NCI-H2029 (cell line): ENCODE results near the gene PLXNA1.

Experiments
- DNase-seq: peaks from one replicate; lab custom pipeline; 2025; lab: John Stamatoyannopoulos, UW

PLXNA1 gene

GRCh38 chr3:127018306-127018828 lies 35.5 kb downstream of the PLXNA1 start:
- DNase-seq, result no peak

GRCh38 chr3:127019449-127019848 lies 36.5 kb downstream of the PLXNA1 start:
- no peak for DNase-seq

- no peak for DNase-seq
These were observed 37.6 kb downstream of the PLXNA1 start for GRCh38 chr3:127020543-127020942.

DNA sequence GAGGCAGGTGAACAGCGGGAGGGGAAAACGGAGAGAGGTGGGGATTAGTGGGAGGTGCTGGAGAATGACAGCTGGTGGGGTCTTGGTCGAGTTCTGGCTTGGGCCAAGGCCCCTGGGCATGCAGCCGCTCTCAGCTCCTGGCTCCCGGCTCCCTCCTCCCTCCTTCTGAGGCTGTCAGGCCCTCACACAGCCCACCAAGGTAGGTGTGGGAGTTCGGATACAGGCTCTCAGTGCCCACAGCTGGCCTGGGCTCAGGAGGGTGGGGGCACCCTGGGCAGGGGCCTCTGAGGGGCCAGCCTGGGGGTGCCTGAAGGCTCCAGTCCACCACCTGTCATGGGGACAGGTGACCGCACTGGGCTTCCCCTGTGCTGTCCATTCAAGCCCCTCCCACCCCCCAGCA lies 39.9 kb downstream of the PLXNA1 start:
- DNase-seq, result no peak

GRCh38 chr3:127025456-127025855 lies 42.5 kb downstream of the PLXNA1 start:
- peak; percentile 18 for DNase-seq

DNA sequence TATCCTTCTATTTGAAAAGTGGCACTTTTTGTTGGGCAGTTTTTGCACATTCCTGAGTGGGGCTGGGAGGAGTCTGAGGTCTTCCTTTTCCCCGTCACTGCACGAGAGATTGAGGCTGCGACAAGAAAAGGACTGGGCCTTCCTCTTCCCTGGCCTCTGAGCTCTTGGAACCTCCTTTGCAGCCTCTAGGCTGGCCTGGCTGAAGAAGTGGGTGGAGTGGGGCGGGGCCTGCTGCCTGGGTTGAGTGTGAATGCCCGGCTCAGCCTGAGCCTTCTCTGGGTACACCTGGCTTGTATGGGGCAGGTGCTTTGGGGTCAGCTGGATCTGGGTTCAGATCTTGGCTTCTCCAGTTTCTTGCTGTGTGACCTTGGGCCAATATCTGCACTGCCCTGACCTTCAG lies 43.1 kb downstream of the PLXNA1 start:
- no peak for DNase-seq

- no peak for DNase-seq
These were observed 43.7 kb downstream of the PLXNA1 start for GRCh38 chr3:127026661-127027060.

GRCh38 chr3:127027061-127027735 lies 44.3 kb downstream of the PLXNA1 start:
- no peak for DNase-seq

DNA sequence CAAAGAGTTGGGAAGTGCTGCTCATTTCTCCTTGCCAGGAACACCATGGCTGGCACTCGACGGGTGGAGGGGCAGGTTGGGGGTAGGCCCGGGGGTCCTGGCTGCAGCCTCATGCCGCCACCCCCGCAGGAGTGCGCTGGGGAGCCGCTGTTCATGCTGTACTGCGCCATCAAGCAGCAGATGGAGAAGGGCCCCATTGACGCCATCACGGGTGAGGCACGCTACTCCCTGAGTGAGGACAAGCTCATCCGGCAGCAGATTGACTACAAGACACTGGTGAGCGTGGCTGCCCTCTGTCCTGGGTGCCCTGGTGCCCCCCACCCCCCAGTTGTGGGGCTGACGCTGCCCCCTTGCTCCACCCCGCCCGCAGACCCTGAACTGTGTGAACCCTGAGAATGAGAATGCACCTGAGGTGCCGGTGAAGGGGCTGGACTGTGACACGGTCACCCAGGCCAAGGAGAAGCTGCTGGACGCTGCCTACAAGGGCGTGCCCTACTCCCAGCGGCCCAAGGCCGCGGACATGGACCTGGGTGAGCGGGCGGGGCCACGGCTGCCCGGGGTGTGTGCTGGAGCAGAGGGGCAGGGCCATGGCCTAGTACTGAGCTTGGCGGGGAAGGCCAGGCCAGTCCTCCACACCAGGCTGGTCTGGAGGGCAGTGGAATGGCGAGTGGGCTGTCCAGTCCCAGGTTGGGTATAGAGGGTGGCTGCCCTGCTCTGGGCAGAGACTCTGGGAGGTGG lies 45.1 kb downstream of the PLXNA1 start:
- no peak for DNase-seq

DNA sequence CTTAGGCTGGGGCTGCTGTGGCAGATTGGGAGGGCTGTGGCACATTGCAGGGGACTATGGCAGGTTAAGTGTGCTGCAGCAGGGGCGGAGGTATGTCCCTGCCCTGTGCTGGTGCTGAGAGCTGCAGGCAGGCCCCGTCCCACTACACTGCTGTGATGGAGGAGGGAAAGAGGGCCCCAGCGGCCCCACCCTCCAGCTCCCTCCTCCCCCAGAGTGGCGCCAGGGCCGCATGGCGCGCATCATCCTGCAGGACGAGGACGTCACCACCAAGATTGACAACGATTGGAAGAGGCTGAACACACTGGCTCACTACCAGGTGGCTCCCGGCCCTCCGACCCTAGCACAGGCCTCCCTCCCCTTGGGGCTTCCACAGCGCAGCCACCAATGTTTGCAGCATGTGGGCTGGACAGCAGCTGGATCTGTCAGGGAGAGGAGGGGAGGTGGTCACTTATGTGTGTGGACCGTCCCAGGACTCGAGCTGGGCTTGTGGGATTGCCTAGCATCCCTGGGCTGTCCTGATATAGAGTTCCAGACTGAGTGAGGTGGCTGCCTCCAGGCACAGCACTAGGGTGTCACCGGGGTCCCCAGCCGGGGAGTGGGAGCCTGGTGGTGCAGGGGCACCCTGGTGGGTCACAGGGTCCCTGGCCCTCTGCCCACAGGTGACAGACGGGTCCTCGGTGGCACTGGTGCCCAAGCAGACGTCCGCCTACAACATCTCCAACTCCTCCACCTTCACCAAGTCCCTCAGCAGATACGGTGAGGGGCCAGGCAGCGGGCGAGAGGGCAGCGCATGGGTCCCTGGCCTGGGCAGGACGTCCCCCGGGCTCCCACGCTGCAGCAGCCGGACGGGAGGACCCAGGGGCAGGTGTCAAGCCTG lies 46.1 kb downstream of the PLXNA1 start:
- DNase-seq, result no peak

- no peak for DNase-seq
These were observed 47.0 kb downstream of the PLXNA1 start for GRCh38 chr3:127029658-127030507.

GRCh38 chr3:127030508-127031412 lies 47.8 kb downstream of the PLXNA1 start:
- no peak for DNase-seq

GRCh38 chr3:127031413-127031810 lies 48.5 kb downstream of the PLXNA1 start:
- DNase-seq, result no peak

DNA sequence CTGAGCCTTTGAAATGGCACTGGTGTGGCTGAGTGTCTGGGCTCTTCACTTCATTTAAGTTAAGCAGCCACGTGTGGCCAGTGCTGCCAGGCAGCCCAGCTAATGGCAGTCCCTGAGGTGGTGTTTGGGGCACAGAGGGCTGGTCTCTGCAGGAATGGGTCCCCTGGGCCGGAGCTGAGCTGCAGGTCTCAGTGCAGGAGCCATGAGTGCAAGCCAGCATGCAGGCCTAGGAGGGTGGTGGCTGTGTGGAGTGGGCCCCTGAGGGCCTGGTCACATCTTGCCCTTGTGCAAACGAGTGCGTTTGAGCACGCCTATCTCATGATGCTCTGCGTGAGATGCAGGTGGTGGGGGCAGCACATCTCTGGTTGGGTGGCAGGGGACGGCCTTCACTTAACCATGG lies 48.9 kb downstream of the PLXNA1 start:
- no peak for DNase-seq

GRCh38 chr3:127032296-127032990 lies 49.5 kb downstream of the PLXNA1 start:
- no peak for DNase-seq
